Measurements from ENCODE around the gene MST1. TPM values are rescaled to one million over a fixed set of nuclear protein-coding genes. Genes with fewer than 3 reads are reported as not detected.

The MST1 gene
- 10.8 TPM for total RNA-seq

- Histone ChIP-seq H3K4me3 (peak within 1 kb of the TSS; percentile 81 to 97), H3K27ac (peak within 1 kb of the TSS; percentile 83), H3K27me3 (no peaks in the 10 kb centered on the region), H3K9me3 (no peaks in the 10 kb centered on the region), H3K36me3 (peaks cover 0 to 2% of the 10 kb centered on the region in 2 donors), H3K4me1 (peaks cover 51% of the 10 kb centered on the region)
- no peak for DNase-seq (ENCODE audit: extremely low spot score in 2 of 2)
- intact Hi-C loops (cut with DNase I): no loop called here
- TF ChIP-seq POLR2AphosphoS5 (IDR thresholded peaks at IDR 0.05; ENCODE audit: insufficient read depth in 1 of 2, low read depth in 1 of 2): peak; percentile 76 to 81
- peak in 1 of 2 donors; percentile 27 for TF ChIP-seq POLR2A (IDR thresholded peaks at IDR 0.05)
- peak in 2 of 3 experiments; percentile 14 to 51 for TF ChIP-seq CTCF (IDR thresholded peaks at IDR 0.05)
Measured at GRCh38 chr3:49689046-49689907, at the start of gene MST1, which contains the start of gene RNF123. TSS of gene MST1 (minus strand) at chr3:49689474. CDS start at chr3:49688691, 783 bp downstream. TSS of gene RNF123 (plus strand) at chr3:49689557. CDS start at chr3:49691166, 1,609 bp downstream.

DNA sequence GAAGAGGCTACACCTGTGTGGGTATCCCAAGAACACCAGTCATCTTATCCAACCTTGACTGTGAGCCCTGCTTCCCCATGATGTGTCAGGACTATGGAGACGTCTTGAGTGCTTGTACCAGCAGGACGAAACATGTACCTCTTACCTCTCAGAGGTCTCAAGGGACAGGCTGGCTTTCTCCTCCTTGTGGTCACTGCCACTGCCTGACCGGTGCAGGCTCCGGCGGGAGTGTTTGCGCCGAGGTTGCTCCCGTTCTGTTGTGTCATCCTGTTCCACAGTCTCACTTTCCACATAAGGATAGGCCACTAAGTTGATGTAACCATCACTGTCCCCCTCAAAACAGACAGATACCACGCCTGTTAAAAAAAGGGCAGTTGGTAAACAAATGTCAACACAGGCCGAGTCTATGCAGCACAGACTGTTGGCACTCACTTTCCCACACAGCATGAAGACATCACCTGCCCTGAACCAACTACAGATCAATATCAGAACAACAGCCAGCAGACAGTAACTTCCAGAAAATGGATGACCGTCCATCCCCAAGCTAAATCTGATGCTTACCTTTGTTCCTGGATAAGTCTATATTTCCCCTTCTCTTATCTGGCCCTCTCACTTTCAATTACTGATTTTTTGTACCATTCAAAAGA is 48.9 kb upstream of the MST1 start:
- Histone ChIP-seq H3K4me1 (no peaks in the 10 kb centered on the region), H3K27me3 (no peaks in the 10 kb centered on the region), H3K4me3 (no peak overlapping the region), H3K9me3 (no peaks in the 10 kb centered on the region), H3K27ac (no peak overlapping the region), H3K36me3 (peaks cover 0 to 44% of the 10 kb centered on the region in 2 donors)
- TF ChIP-seq POLR2AphosphoS5 (IDR thresholded peaks at IDR 0.05; ENCODE audit: insufficient read depth in 1 of 2, low read depth in 1 of 2): no peak
- no peak for TF ChIP-seq CTCF (IDR thresholded peaks at IDR 0.05)
- TF ChIP-seq POLR2A (IDR thresholded peaks at IDR 0.05): no peak
- intact Hi-C loops (cut with DNase I): no loop called here
- DNase-seq (ENCODE audit: extremely low spot score in 2 of 2): no peak

GRCh38 chr3:49734752-49735151 is 45.5 kb upstream of the MST1 start:
- TF ChIP-seq POLR2A (IDR thresholded peaks at IDR 0.05) (no peak), POLR2AphosphoS5 (IDR thresholded peaks at IDR 0.05; ENCODE audit: insufficient read depth in 1 of 2, low read depth in 1 of 2) (no peak), CTCF (IDR thresholded peaks at IDR 0.05) (no peak)
- no peak overlapping the region for H3K4me3 ChIP-seq
- no peaks in the 10 kb centered on the region for H3K9me3 ChIP-seq
- H3K27me3 ChIP-seq: no peaks in the 10 kb centered on the region
- H3K4me1 ChIP-seq: no peaks in the 10 kb centered on the region
- no peak for DNase-seq (ENCODE audit: extremely low spot score in 2 of 2)
- intact Hi-C loops (cut with DNase I): no loop called here
- H3K36me3 ChIP-seq: peaks cover 0 to 66% of the 10 kb centered on the region in 2 donors
- H3K27ac ChIP-seq: no peak overlapping the region

GRCh38 chr3:49733551-49733950 is 44.3 kb upstream of the MST1 start:
- H3K9me3 ChIP-seq: no peaks in the 10 kb centered on the region
- no peak for DNase-seq (ENCODE audit: extremely low spot score in 2 of 2)
- H3K4me1 ChIP-seq: no peaks in the 10 kb centered on the region
- no peak overlapping the region for H3K4me3 ChIP-seq
- peaks cover 0 to 66% of the 10 kb centered on the region in 2 donors for H3K36me3 ChIP-seq
- intact Hi-C loops (cut with DNase I): no loop called here
- TF ChIP-seq CTCF (IDR thresholded peaks at IDR 0.05) (no peak), POLR2A (IDR thresholded peaks at IDR 0.05) (no peak), POLR2AphosphoS5 (IDR thresholded peaks at IDR 0.05; ENCODE audit: insufficient read depth in 1 of 2, low read depth in 1 of 2) (no peak)
- no peaks in the 10 kb centered on the region for H3K27me3 ChIP-seq
- no peak overlapping the region for H3K27ac ChIP-seq
